Amygdala (tissue), 56 donors: Measurements from ENCODE around the gene SPATA32.

Source experiments
- DNase-seq, 56 donors: peaks; one replicate each; lab custom pipeline; 2025; lab: John Stamatoyannopoulos, UW

SPATA32 gene

DNA sequence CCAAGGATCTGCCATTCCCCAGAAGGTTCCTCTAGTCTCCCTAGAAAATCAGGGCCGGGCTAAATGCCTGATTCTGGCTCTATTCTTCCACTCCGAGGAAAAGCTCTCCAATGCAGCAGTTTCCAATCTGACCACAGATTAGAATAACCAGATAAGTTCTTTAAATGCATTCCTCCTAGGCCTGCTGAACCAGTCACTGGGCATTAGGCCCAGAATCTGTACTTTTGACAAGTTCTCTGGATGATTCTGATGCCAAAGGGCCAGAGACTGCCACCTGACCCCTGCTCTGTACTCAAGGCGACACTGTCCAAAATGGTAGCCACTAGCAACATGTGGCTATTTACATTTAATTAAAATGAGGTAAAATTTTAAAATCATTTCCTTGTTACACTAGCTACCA is 32.6 kb upstream of the SPATA32 start:
- peak in 5 of 56 donors; percentile 15 to 39 (median 19) for DNase-seq

- peak in 43 of 56 donors; percentile 17 to 81 (median 53) for DNase-seq
Measured at GRCh38 chr17:45293413-45294211, 31.7 kb upstream of the SPATA32 start.

- no peak for DNase-seq
Measured at GRCh38 chr17:45292696-45293412, 31.0 kb upstream of the SPATA32 start.

GRCh38 chr17:45291171-45291805 is 29.4 kb upstream of the SPATA32 start:
- peak in 6 of 56 donors; percentile 24 to 67 (median 34) for DNase-seq

DNA sequence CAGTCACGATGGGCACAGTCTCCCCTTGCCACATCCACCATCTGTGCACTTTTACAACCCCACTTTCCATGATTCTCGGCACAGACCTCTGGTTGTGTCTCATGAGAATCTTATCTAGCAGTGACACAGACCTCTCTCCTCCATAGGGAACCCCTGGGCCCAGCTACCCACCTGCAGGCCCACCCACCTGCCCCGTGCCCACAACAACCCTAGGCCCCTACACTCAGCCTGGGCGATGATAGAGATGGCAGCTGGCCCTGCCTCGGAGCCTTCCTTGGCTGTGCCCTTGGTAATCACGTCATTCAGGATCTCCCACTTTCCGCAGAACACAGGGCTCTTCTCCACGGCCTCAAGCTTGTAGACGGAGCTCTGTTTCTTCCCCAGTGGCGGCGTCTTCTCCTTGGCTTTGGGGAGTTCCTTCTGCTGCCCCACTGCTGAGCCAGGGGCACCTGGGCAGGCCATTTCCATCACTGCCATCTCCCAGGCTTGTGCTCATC is 28.4 kb upstream of the SPATA32 start:
- no peak for DNase-seq

DNA sequence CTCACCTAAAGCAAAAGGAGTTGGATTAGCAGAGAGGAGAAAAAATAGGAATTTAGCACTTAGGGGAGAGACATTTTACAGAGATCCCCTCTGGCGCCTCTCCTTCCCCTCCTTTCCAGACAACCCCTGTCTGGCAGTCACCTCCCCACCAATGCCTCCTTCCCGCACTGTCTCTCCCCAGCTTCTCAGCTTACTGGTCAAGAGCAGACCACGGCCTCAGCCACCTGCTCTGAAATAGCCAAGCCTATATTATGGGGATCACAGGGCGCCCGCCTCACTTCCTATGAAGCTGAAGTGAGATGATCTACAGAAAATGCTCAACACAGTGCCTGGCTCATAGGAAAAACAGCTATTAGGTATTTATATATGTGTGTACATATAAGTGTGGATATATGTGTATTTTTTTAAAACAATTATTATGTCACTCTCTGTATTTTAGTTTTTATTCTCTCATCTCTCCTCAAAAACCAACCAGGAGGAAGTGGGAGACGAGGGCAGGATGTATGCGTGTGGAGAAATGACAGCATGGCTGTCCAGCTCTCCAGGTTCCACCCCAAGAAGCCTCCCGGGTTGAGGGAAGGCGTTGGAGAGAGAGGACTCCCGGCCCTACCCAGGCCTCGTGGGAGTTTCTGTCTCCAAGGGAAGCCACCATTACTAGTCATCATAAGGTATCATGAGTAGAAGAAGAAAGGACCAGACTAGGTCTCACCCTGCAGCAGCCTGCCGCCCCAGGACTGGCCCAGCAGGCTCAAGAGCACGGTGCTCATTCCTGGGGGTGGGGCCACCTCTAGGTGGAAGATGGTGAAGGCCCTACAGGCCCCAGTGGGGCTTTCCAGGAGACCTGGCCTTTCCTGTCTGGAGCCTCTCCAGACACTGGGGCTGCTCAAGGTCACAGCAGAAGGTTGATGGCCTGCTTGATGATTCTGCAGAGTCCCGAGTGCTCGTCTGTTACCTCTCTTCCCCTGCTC is 27.7 kb upstream of the SPATA32 start:
- DNase-seq, result no peak

GRCh38 chr17:45288825-45289224 is 26.9 kb upstream of the SPATA32 start:
- DNase-seq, result peak in 27 of 56 donors; percentile 17 to 67 (median 42)

- peak in 2 of 56 donors; percentile 19 to 36 for DNase-seq
Measured at GRCh38 chr17:45287526-45288500, 25.9 kb upstream of the SPATA32 start.

- DNase-seq, result no peak
Measured at GRCh38 chr17:45286286-45286685, 24.4 kb upstream of the SPATA32 start.

GRCh38 chr17:45284176-45285140 is 22.6 kb upstream of the SPATA32 start:
- DNase-seq, result no peak

- no peak for DNase-seq
Measured at GRCh38 chr17:45283711-45284110, 21.8 kb upstream of the SPATA32 start.

- peak in 14 of 56 donors; percentile 16 to 70 (median 40) for DNase-seq
Measured at GRCh38 chr17:45282683-45283644, 21.1 kb upstream of the SPATA32 start.

- no peak for DNase-seq
Measured at GRCh38 chr17:45279898-45280297, 18.0 kb upstream of the SPATA32 start.

GRCh38 chr17:45277992-45278391 is 16.1 kb upstream of the SPATA32 start:
- DNase-seq, result no peak

GRCh38 chr17:45277216-45277849 is 15.4 kb upstream of the SPATA32 start:
- DNase-seq, result peak in 55 of 56 donors; percentile 17 to 94 (median 70)

DNA sequence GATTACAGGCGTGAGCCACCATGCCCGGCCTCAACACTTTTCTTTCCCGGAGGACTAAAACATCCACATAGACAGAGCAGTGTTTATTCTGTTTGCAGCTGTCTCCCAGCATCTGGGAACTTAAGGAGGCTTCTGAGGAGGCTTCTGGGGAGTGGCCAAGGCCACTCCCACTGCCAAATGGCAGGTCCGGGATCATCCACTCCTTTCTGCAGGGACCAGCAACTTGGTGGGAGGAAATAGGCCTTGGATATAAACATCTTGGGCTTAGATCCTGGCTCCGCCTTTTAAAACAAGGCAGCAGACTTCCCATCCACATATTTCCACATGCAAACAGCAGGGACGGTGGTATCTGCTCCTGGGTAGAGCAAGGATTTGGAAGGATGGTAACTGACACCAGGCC is 14.1 kb upstream of the SPATA32 start:
- no peak for DNase-seq
